KMS-11 (cell line): ENCODE measurements around the gene TBL1X.

Experiments used
- H2AFZ ChIP-seq: fragments of 200-600 bp; sonication (generic); 2 replicates; pipeline ENCODE4 v1.6.1; 2016; ENCODE audit warnings: antibody characterized with exemption, mixed run types, low read depth
- H3K27ac ChIP-seq: fragments of 200-600 bp; sonication (generic); 2 replicates; pipeline ENCODE4 v1.6.1; 2016; ENCODE audit warnings: mild to moderate bottlenecking, mixed run types
- H3K27me3 ChIP-seq: fragments of 200-600 bp; sonication (generic); 2 replicates; pipeline ENCODE4 v1.6.1; 2017; ENCODE audit warnings: mild to moderate bottlenecking, low read depth, mixed run types, moderate library complexity; ENCODE audit not compliant: insufficient read depth
- H3K36me3 ChIP-seq: fragments of 200-600 bp; sonication (generic); 2 replicates; pipeline ENCODE4 v1.6.1; 2017; ENCODE audit warnings: mild to moderate bottlenecking, mixed run types; ENCODE audit not compliant: insufficient read depth
- H3K4me1 ChIP-seq: fragments of 200-600 bp; sonication (generic); 2 replicates; pipeline ENCODE4 v1.6.1; 2016; ENCODE audit warnings: mild to moderate bottlenecking, low read depth, mixed run types; ENCODE audit not compliant: poor library complexity, severe bottlenecking
- H3K4me2 ChIP-seq: fragments of 200-600 bp; sonication (generic); 2 replicates; pipeline ENCODE4 v1.7.0; 2016; ENCODE audit warnings: mild to moderate bottlenecking, mixed run types
- H3K4me3 ChIP-seq: fragments of 200-600 bp; sonication (generic); IDR thresholded peaks from 2 replicates; pipeline ENCODE4 v1.6.1; 2017; ENCODE audit warnings: low read depth, low read length, mixed read lengths; ENCODE audit not compliant: insufficient read depth
- H3K79me2 ChIP-seq: fragments of 200-600 bp; sonication (generic); 2 replicates; pipeline ENCODE4 v1.6.1; 2016; ENCODE audit warnings: low read depth, mixed run types; ENCODE audit not compliant: insufficient read depth
- H3K9ac ChIP-seq: fragments of 200-600 bp; sonication (generic); 2 replicates; pipeline ENCODE4 v1.6.1; 2016; ENCODE audit warnings: mild to moderate bottlenecking, mixed run types
- H4K20me1 ChIP-seq: fragments of 200-600 bp; sonication (generic); 2 replicates; pipeline ENCODE4 v1.6.1; 2016; ENCODE audit warnings: mild to moderate bottlenecking, mixed run types; ENCODE audit not compliant: insufficient read depth
- TF ChIP-seq, protein P1 (sequence below): fragments of 200-600 bp; sonication (generic); conservative IDR thresholded peaks from 2 replicates; pipeline ENCODE4 v1.6.1; 2017; ENCODE audit warnings: low read depth, mild to moderate bottlenecking, antibody characterized with exemption, low read length, moderate library complexity, mixed read lengths

TBL1X gene

DNA sequence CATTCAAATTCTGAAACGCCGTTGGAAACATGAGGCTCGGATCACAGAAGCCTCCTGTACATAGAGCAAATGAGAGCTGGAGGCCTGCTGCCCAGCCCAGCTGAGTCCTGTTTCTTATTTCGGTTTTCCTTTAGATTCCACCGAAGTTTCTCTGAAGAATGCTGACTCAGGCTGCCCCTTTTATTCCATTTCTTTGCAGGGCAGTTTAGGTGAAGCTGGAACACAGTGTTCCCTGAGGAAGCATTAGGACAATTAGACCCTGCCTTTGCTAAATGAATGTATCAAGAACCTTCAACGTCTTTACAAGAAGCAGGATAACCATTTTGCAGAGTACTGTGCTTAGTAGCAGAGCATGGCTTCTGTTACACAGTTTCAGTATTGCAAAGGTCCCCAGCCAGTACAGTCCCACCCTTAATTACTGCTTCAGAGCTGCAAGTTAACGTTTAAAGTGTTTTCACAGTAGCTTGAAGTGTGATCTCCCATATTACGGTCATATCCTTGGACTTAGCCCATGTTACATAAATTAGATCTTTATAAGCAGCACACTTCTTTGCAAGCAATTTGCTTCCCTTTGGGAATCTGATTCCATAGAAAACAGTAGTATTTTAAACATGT lies 117.0 kb downstream of the TBL1X start:
- Histone ChIP-seq H3K79me2 (peaks cover 7% of the 10 kb centered on the region; the same call in 1 of the 2 replicates), H4K20me1 (no peaks in the 10 kb centered on the region), H3K4me2 (no peak overlapping the region), H3K36me3 (no peaks in the 10 kb centered on the region), H3K9ac (no peak overlapping the region), H2AFZ (no peak overlapping the region), H3K4me1 (no peaks in the 10 kb centered on the region), H3K27me3 (no peaks in the 10 kb centered on the region), H3K4me3 (no peak overlapping the region), H3K27ac (no peak overlapping the region)
- TF ChIP-seq, protein P1, sequence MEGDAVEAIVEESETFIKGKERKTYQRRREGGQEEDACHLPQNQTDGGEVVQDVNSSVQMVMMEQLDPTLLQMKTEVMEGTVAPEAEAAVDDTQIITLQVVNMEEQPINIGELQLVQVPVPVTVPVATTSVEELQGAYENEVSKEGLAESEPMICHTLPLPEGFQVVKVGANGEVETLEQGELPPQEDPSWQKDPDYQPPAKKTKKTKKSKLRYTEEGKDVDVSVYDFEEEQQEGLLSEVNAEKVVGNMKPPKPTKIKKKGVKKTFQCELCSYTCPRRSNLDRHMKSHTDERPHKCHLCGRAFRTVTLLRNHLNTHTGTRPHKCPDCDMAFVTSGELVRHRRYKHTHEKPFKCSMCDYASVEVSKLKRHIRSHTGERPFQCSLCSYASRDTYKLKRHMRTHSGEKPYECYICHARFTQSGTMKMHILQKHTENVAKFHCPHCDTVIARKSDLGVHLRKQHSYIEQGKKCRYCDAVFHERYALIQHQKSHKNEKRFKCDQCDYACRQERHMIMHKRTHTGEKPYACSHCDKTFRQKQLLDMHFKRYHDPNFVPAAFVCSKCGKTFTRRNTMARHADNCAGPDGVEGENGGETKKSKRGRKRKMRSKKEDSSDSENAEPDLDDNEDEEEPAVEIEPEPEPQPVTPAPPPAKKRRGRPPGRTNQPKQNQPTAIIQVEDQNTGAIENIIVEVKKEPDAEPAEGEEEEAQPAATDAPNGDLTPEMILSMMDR = no peak

DNA sequence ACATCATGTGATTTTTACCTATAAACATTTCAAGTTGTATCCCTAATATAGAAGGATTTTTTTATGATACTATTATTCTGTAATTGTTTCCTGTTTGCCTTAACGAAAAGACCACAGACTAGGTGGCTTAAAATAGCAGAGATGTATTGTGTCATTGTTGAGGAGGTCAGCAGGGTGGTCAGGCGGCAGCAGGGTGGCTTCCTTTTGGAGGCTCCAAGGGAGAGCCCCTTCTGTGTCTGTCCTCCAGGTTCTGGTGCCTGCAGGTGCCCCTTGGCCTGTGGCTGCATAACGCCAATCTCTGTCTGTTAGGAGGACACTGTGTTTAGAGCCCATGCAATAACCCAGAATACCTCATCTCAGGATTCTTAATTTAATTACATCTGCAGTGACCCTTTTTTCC lies 118.1 kb downstream of the TBL1X start:
- Histone ChIP-seq H3K27ac (no peak overlapping the region), H3K9ac (no peak overlapping the region), H3K4me3 (no peak overlapping the region), H3K4me2 (no peak overlapping the region), H3K36me3 (no peaks in the 10 kb centered on the region), H3K4me1 (no peaks in the 10 kb centered on the region), H3K27me3 (no peaks in the 10 kb centered on the region), H2AFZ (no peak overlapping the region), H3K79me2 (peaks cover 7% of the 10 kb centered on the region; the same call in 1 of the 2 replicates), H4K20me1 (no peaks in the 10 kb centered on the region)
- TF ChIP-seq, protein P1 = no peak

DNA sequence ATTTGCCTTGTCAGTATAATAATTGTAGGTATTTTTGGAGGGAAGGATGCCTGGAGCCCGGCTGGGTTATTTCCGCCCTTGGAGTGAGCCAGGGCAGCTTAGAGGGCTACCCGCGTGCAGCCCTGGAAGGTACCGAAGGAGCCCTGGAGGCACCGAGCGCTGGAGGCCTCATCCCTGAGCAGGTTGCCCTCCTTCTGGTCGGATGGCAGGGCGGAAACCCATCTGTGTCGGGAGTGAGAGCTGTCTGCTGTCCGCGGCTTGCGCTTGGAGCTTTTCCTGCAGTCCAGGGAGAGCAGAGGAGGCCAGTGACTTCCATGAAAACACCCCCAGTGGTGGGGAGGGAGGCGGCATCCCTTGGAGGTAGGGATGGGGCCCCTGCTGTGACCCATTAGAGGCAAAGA lies 122.1 kb downstream of the TBL1X start:
- no peak overlapping the region for H3K4me2 ChIP-seq
- H3K4me3 ChIP-seq = no peak overlapping the region
- H3K4me1 ChIP-seq = no peaks in the 10 kb centered on the region
- no peaks in the 10 kb centered on the region; the same call in 1 of the 2 replicates for H3K79me2 ChIP-seq
- no peak overlapping the region for H3K27ac ChIP-seq
- no peaks in the 10 kb centered on the region for H3K36me3 ChIP-seq
- H4K20me1 ChIP-seq = no peaks in the 10 kb centered on the region
- H3K27me3 ChIP-seq = no peaks in the 10 kb centered on the region
- TF ChIP-seq, protein P1 = no peak
- H3K9ac ChIP-seq = no peak overlapping the region
- H2AFZ ChIP-seq = no peak overlapping the region

DNA sequence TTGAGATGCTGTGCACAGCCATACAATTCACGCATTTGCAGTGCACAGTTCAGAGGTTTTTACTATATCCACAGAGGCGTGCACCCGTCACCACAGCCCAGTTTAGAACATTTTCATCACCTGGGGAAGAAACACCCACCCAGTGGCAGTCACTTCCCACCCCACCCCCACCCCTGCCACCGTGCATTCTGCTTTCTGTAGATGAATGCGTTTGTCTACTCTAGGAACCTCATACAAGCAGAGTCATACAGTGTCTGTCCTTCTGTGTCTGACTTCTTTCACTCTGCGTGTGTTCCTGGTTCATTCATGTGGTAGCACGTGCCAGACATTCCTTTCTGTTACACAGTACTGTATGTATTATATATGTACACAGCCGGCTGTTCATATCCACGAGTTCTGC lies 122.8 kb downstream of the TBL1X start:
- Histone ChIP-seq H3K79me2 (no peaks in the 10 kb centered on the region; the same call in 1 of the 2 replicates), H3K36me3 (no peaks in the 10 kb centered on the region), H3K9ac (no peak overlapping the region), H3K4me1 (no peaks in the 10 kb centered on the region), H3K4me3 (no peak overlapping the region), H3K27ac (no peak overlapping the region), H3K4me2 (no peak overlapping the region), H3K27me3 (no peaks in the 10 kb centered on the region), H2AFZ (no peak overlapping the region), H4K20me1 (no peaks in the 10 kb centered on the region)
- TF ChIP-seq, protein P1 = no peak
